ENCODE data around the gene DMTF1. TPM values are rescaled to one million over a fixed set of nuclear protein-coding genes. Genes with fewer than 3 reads are reported as not detected.
A peak's percentile ranks its signal among the peaks of the same experiment; 100 is the strongest.

The DMTF1 gene
- total and polyA plus RNA-seq, 9 of the 15 experiments (the other 6 are each of a cell fraction or from before 2014, with no cell fraction given) = 25.7 to 208 (median 74.7) TPM

DNA sequence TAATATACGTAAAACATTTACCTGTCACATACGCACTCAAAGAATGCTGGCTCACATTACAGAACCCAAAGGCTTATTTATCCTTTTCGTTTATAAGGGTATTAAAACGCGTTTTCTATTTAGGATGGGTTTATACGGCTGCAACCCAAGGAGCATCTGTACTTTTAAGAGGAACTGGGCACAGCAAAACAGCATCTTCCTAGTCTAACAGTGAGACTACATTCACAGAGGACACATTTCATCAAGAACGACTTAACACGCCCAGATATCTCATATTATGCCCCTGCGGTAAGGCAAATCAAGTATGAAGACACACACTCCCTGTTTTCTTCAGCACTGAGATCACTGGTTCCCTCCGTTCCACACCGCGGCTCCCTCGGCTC lies 533 bp upstream of the DMTF1 start (continued):
- TF ChIP-seq, protein P1, sequence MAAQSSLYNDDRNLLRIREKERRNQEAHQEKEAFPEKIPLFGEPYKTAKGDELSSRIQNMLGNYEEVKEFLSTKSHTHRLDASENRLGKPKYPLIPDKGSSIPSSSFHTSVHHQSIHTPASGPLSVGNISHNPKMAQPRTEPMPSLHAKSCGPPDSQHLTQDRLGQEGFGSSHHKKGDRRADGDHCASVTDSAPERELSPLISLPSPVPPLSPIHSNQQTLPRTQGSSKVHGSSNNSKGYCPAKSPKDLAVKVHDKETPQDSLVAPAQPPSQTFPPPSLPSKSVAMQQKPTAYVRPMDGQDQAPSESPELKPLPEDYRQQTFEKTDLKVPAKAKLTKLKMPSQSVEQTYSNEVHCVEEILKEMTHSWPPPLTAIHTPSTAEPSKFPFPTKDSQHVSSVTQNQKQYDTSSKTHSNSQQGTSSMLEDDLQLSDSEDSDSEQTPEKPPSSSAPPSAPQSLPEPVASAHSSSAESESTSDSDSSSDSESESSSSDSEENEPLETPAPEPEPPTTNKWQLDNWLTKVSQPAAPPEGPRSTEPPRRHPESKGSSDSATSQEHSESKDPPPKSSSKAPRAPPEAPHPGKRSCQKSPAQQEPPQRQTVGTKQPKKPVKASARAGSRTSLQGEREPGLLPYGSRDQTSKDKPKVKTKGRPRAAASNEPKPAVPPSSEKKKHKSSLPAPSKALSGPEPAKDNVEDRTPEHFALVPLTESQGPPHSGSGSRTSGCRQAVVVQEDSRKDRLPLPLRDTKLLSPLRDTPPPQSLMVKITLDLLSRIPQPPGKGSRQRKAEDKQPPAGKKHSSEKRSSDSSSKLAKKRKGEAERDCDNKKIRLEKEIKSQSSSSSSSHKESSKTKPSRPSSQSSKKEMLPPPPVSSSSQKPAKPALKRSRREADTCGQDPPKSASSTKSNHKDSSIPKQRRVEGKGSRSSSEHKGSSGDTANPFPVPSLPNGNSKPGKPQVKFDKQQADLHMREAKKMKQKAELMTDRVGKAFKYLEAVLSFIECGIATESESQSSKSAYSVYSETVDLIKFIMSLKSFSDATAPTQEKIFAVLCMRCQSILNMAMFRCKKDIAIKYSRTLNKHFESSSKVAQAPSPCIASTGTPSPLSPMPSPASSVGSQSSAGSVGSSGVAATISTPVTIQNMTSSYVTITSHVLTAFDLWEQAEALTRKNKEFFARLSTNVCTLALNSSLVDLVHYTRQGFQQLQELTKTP (IDR thresholded peaks at IDR 0.05; ENCODE audit: low read depth in 1 of 2, partially characterized antibody in 2 of 2) = peak in 1 of 2 experiments; percentile 73

- ATAC-seq = peak; percentile 36
- 0 out of 2 replicates have a peak, but pooled peaks cover 6% of the 10 kb centered on the region for H4K20me1 ChIP-seq (replicated peaks; ENCODE audit: control insufficient read depth, insufficient read depth, low read length)
- TSS peak; percentile 55 for BruUV-seq (replicated peaks)
- peak overlapping the region; percentile 97 for H2AFZ ChIP-seq (ENCODE audit: low read depth, low read length)
- H3K4me3 ChIP-seq = peak overlapping the region; percentile 85
- under 1% methylated on average over 25 of the region's 25 CpGs for WGBS (ENCODE audit: insufficient coverage, low coverage, missing lambda C conversion rate)
- H3K27me3 ChIP-seq (ENCODE audit: control insufficient read depth in 2 of 2, insufficient read depth in 2 of 2, low read length in 2 of 2) = no peaks in the 10 kb centered on the region
- H3K79me2 ChIP-seq (ENCODE audit: control insufficient read depth, insufficient read depth, low read length) = peaks cover 64% of the 10 kb centered on the region
- peak overlapping the region; percentile 98 for H3K27ac ChIP-seq (ENCODE audit: extremely low read depth, low read depth, low read length)
- H3K9me3 ChIP-seq (replicated peaks; ENCODE audit: control insufficient read depth, insufficient read depth, low read depth, low read length) = no peaks in the 10 kb centered on the region
- ChIA-PET POLR2A (interaction anchor here (0.6 to 5.8 kb wide), 34 partner anchors 8 to 328 kb away, joined by 3 to 59 read pairs (median 4); partner anchors contain the start of gene ELAPOR2), CTCF (ENCODE audit: low intra/inter-chr PET ratio) (interaction anchor here (0.6 kb wide), 1 partner anchor 96 kb away, joined by 3 read pairs; no protein-coding TSS in a partner anchor)
- H3K36me3 ChIP-seq (ENCODE audit: control insufficient read depth, insufficient read depth, low read length) = peaks cover 37% of the 10 kb centered on the region
- FAIRE-seq = no peak
- H3K9me1 ChIP-seq (ENCODE audit: control insufficient read depth, insufficient read depth, low read length) = no peaks in the 10 kb centered on the region
- H3K4me2 ChIP-seq (ENCODE audit: insufficient read depth, low read length) = peak overlapping the region; percentile 99
- DNase-seq (ENCODE audit: extremely low read depth in 1 of 4, low spot score in 3 of 4) = peak in 2 of 4 experiments; percentile 35 to 57
- intact Hi-C loops (cut with micrococcal nuclease) = loop anchor here (2.0 to 10.0 kb wide), 5 partner anchors 66 to 722 kb away; partner anchors contain the start of genes CROT, DBF4, SLC25A40 and TMEM243
- in situ Hi-C loops (cut with MboI) = loop anchor here (5.0 kb wide), 1 partner anchor 216 kb away; no protein-coding TSS in a partner anchor
- peak overlapping the region; percentile 96 to 97 for H3K9ac ChIP-seq (ENCODE audit: insufficient read depth in 1 of 2, low read depth in 2 of 2, low read length in 2 of 2)
- peaks cover 3 to 25% of the 10 kb centered on the region in 2 experiments; a peak in 2 of 5 replicates for H3K4me1 ChIP-seq (replicated peaks in 1 of 2; ENCODE audit: control insufficient read depth in 2 of 2, insufficient read depth in 2 of 2, low read length in 2 of 2)
- TF ChIP-seq ZNF584 (CRISPR knock-in tag; IDR thresholded peaks at IDR 0.05; ENCODE audit: low read depth) (peak; percentile 82), NFRKB (IDR thresholded peaks at IDR 0.05; ENCODE audit: low read depth) (peak; percentile 96; the same call in 1 of the 2 replicates), ELK3 (CRISPR knock-in tag; IDR thresholded peaks at IDR 0.05) (no peak), TAF7 (tag; IDR thresholded peaks at IDR 0.05) (peak; percentile 87; the same call in 1 of the 2 replicates), MEF2D (tag; conservative IDR thresholded peaks at IDR 0.05; ENCODE audit: low read depth) (no peak), MCM2 (IDR thresholded peaks at IDR 0.05; ENCODE audit: low read depth) (no peak), ZNF347 (CRISPR knock-in tag; IDR thresholded peaks at IDR 0.05; ENCODE audit: low read depth) (peak; percentile 18; the same call in 1 of the 2 replicates), THRAP3 (IDR thresholded peaks at IDR 0.05; ENCODE audit: borderline replicate concordance) (peak; percentile 72; the same call in 1 of the 2 replicates)
- TF ChIP-seq, protein P2, sequence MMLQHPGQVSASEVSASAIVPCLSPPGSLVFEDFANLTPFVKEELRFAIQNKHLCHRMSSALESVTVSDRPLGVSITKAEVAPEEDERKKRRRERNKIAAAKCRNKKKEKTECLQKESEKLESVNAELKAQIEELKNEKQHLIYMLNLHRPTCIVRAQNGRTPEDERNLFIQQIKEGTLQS (IDR thresholded peaks at IDR 0.05) = no peak; the same call in 1 of the 2 replicates
- TF ChIP-seq, protein P2 (CRISPR knock-in tag; conservative IDR thresholded peaks at IDR 0.05) = no peak
These were observed 816 bp downstream of the DMTF1 start for GRCh38 chr7:87152897-87153641.

All from K562 (cell line).